H1 (cell line): ENCODE data around the gene LEMD1. TPM values are rescaled to one million over a fixed set of nuclear protein-coding genes. Genes with fewer than 3 reads are reported as not detected.

Source experiments
- CTCF ChIA-PET: fragments of 300-600 bp; sonication (Branson Sonifier 250); formaldehyde crosslinking; loops from one replicate; lab custom pipeline; 2021; ENCODE audit not compliant: partially characterized antibody; lab: Charles Lee
- POLR2A ChIA-PET: fragments of 300-600 bp; sonication (Branson Sonifier 250); formaldehyde crosslinking; loops from one replicate; lab custom pipeline; 2021; ENCODE audit warnings: inconsistent platforms; ENCODE audit not compliant: partially characterized antibody; lab: Charles Lee
- DNase-seq, 2 experiments: peaks; one replicate each; pipeline versions ENCODE4 v3.0.0 to v3.0.0-alpha.2; 2010 to 2022; ENCODE audit warnings: low spot score in 2 of 2, low read depth in 1 of 2, mixed read lengths in 1 of 2
- FAIRE-seq: peaks from 2 replicates; lab custom pipeline; 2011; peaks lifted over from hg19 to GRCh38; lab: Jason Lieb, UNC
- H2AFZ ChIP-seq: 2 replicates; pipeline ENCODE4 v1.8.1; 2012; ENCODE audit warnings: low read length, inconsistent platforms
- H2AK5ac ChIP-seq: 2 replicates; pipeline ENCODE4 v1.6.1; 2013; ENCODE audit warnings: low read depth, low read length
- H2BK120ac ChIP-seq: replicated peaks from 2 replicates; pipeline ENCODE3; 2013; ENCODE audit warnings: low read depth, low read length, inconsistent platforms
- H2BK12ac ChIP-seq: 2 replicates; pipeline ENCODE4 v1.6.1; 2013; ENCODE audit warnings: low read depth, low read length
- H2BK15ac ChIP-seq: 2 replicates; pipeline ENCODE4 v1.6.1; 2013; ENCODE audit warnings: low read length
- H2BK20ac ChIP-seq: 2 replicates; pipeline ENCODE4 v1.6.1; 2013; ENCODE audit warnings: low read length
- H2BK5ac ChIP-seq: 2 replicates; pipeline ENCODE4 v1.6.1; 2013; ENCODE audit warnings: low read depth, low read length
- H3K14ac ChIP-seq: 2 replicates; pipeline ENCODE4 v1.6.1; 2013; ENCODE audit warnings: inconsistent platforms; ENCODE audit not compliant: insufficient read length
- H3K18ac ChIP-seq: 2 replicates; pipeline ENCODE4 v1.6.1; 2013; ENCODE audit warnings: low read length; ENCODE audit errors: extremely low read depth
- H3K23ac ChIP-seq: 2 replicates; pipeline ENCODE4 v1.6.1; 2013; ENCODE audit warnings: inconsistent platforms; ENCODE audit not compliant: insufficient read length
- H3K23me2 ChIP-seq: 2 replicates; pipeline ENCODE4 v1.6.1; 2013; ENCODE audit warnings: low read depth, low read length
- H3K27ac ChIP-seq: 2 replicates; pipeline ENCODE4 v1.6.1; 2011; ENCODE audit warnings: low read depth, low read length, inconsistent platforms
- H3K27me3 ChIP-seq, 4 experiments: replicated peaks in 1 of 4; 1 replicate in 1 of 4; 2 replicates in 3 of 4; pipeline versions ENCODE4 v1.6.1 to v1.8.1; 2011 to 2013; ENCODE audit warnings: low read length in 3 of 4, mild to moderate bottlenecking in 3 of 4, inconsistent platforms in 2 of 4, mixed read lengths in 2 of 4, moderate library complexity in 1 of 4; ENCODE audit not compliant: control insufficient read depth in 3 of 4, insufficient read depth in 3 of 4; ENCODE audit errors: extremely low read depth in 1 of 4
- H3K36me3 ChIP-seq, 4 experiments: 2 replicates each; pipeline versions ENCODE4 v1.6.1 to v1.8.1; 2011 to 2013; ENCODE audit warnings: mild to moderate bottlenecking in 4 of 4, low read length in 3 of 4, moderate library complexity in 2 of 4, control low read depth in 1 of 4, inconsistent platforms in 1 of 4; ENCODE audit not compliant: insufficient read depth in 4 of 4, control insufficient read depth in 2 of 4
- H3K4ac ChIP-seq: replicated peaks from 2 replicates; pipeline ENCODE3; 2013; ENCODE audit warnings: low read length, low read depth, mixed read lengths, inconsistent platforms; ENCODE audit not compliant: insufficient read length
- H3K4me1 ChIP-seq, 4 experiments: replicated peaks in 1 of 4; 1 replicate in 1 of 4; 2 replicates in 3 of 4; pipeline versions ENCODE4 v1.6.1 to v1.8.1; 2011 to 2013; ENCODE audit warnings: low read length in 3 of 4, inconsistent platforms in 2 of 4, mixed read lengths in 1 of 4; ENCODE audit not compliant: insufficient read depth in 4 of 4, control insufficient read depth in 3 of 4
- H3K4me2 ChIP-seq, 2 experiments: 2 replicates each; pipeline versions ENCODE4 v1.6.1 to v1.8.1; 2011 to 2013; ENCODE audit warnings: low read depth in 2 of 2, low read length in 2 of 2, control low read depth in 1 of 2, inconsistent platforms in 1 of 2, mild to moderate bottlenecking in 1 of 2; ENCODE audit not compliant: insufficient read depth in 1 of 2
- H3K4me3 ChIP-seq, 4 experiments: fragments of 200-600, 300-600 bp in 1 of 4; sonication (generic), shearing (Covaris generic), sonication (Bioruptor Twin) in 1 of 4; 2 replicates each; pipeline versions ENCODE4 v1.5.1 to v1.8.1; 2011 to 2016; ENCODE audit warnings: low read length in 4 of 4, low read depth in 3 of 4, control low read depth in 2 of 4, inconsistent platforms in 2 of 4, mild to moderate bottlenecking in 2 of 4, mixed read lengths in 1 of 4, moderate library complexity in 1 of 4; ENCODE audit not compliant: insufficient read depth in 2 of 4; ENCODE audit errors: extremely low read depth in 1 of 4
- H3K56ac ChIP-seq: replicated peaks from 2 replicates; pipeline ENCODE3; 2013; ENCODE audit warnings: low read depth, mild to moderate bottlenecking, mixed read lengths, low read length, inconsistent platforms; ENCODE audit not compliant: insufficient read length
- H3K79me1 ChIP-seq: 2 replicates; pipeline ENCODE4 v1.6.1; 2013; ENCODE audit warnings: low read depth, low read length, control low read depth
- H3K79me2 ChIP-seq, 2 experiments: 2 replicates each; pipeline versions ENCODE4 v1.6.1 to v1.8.1; 2012 to 2013; ENCODE audit warnings: low read length in 2 of 2, mild to moderate bottlenecking in 2 of 2, inconsistent platforms in 1 of 2; ENCODE audit not compliant: insufficient read depth in 2 of 2, control insufficient read depth in 1 of 2
- H3K9ac ChIP-seq, 4 experiments: replicated peaks in 1 of 4; 1 replicate in 1 of 4; 2 replicates in 3 of 4; pipeline versions ENCODE4 v1.6.1 to v1.8.1; 2011 to 2013; ENCODE audit warnings: low read depth in 3 of 4, low read length in 3 of 4, control low read depth in 2 of 4, mild to moderate bottlenecking in 2 of 4, moderate library complexity in 2 of 4, inconsistent platforms in 1 of 4; ENCODE audit errors: extremely low read depth in 1 of 4
- H3K9me3 ChIP-seq, 2 experiments: 2 replicates each; pipeline versions ENCODE4 v1.6.1 to v1.8.1; 2012 to 2013; ENCODE audit warnings: mild to moderate bottlenecking in 2 of 2, moderate library complexity in 2 of 2, control low read depth in 1 of 2, inconsistent platforms in 1 of 2, low read depth in 1 of 2, low read length in 1 of 2, mixed read lengths in 1 of 2; ENCODE audit not compliant: insufficient read depth in 2 of 2
- H4K20me1 ChIP-seq, 2 experiments: replicated peaks in 1 of 2; 2 replicates each; pipeline versions ENCODE3 to v1.8.1; 2011 to 2013; ENCODE audit warnings: inconsistent platforms in 2 of 2, low read length in 2 of 2, mild to moderate bottlenecking in 1 of 2; ENCODE audit not compliant: insufficient read depth in 2 of 2, control insufficient read depth in 1 of 2
- H4K5ac ChIP-seq: 2 replicates; pipeline ENCODE4 v1.6.1; 2013; ENCODE audit warnings: low read length, low read depth, mixed read lengths, inconsistent platforms; ENCODE audit not compliant: insufficient read length
- H4K8ac ChIP-seq: 2 replicates; pipeline ENCODE4 v1.8.0; 2013; ENCODE audit warnings: mild to moderate bottlenecking, moderate library complexity, low read length, inconsistent platforms; ENCODE audit not compliant: insufficient read depth; ENCODE audit errors: extremely low read depth
- H4K91ac ChIP-seq: replicated peaks from 2 replicates; pipeline ENCODE3; 2013; ENCODE audit warnings: low read length, mixed read lengths, inconsistent platforms; ENCODE audit not compliant: insufficient read length
- CBX5 ChIP-seq: fragments of 300-800, 300-1000 bp; sonication (generic); IDR thresholded peaks from 2 replicates; pipeline ENCODE4 v1.7.1; 2016; ENCODE audit warnings: antibody characterized with exemption, low read length, low read depth
- CREB1 ChIP-seq: IDR thresholded peaks from 2 replicates; pipeline ENCODE4 v1.6.1; 2012; ENCODE audit warnings: inconsistent platforms
- CTBP2 ChIP-seq: IDR thresholded peaks from 2 replicates; pipeline ENCODE4 v1.7.0; 2011; ENCODE audit warnings: borderline replicate concordance, mild to moderate bottlenecking, moderate library complexity, mixed read lengths, low read length; ENCODE audit not compliant: insufficient read depth, insufficient read length
- KDM5A ChIP-seq: fragments of 200-600 bp; IDR thresholded peaks from 2 replicates; pipeline ENCODE4 v1.7.1; 2012; ENCODE audit warnings: mild to moderate bottlenecking, low read length, inconsistent platforms, mixed read lengths
- RAD21 ChIP-seq, 2 experiments: IDR thresholded peaks in 1 of 2; conservative IDR thresholded peaks in 1 of 2; 2 replicates each; pipeline ENCODE4 v1.6.1; 2011; ENCODE audit warnings: low read depth in 2 of 2, low read length in 2 of 2, improper control_type of control experiment in 1 of 2, inconsistent platforms in 1 of 2, mild to moderate bottlenecking in 1 of 2, moderate library complexity in 1 of 2
- RFX5 ChIP-seq: IDR thresholded peaks from 2 replicates; pipeline ENCODE4 v1.6.1; 2011; ENCODE audit warnings: low read depth, low read length, improper control_type of control experiment, borderline replicate concordance
- RXRA ChIP-seq: IDR thresholded peaks from 2 replicates; pipeline ENCODE4 v1.6.1; 2011; ENCODE audit warnings: low read depth, mild to moderate bottlenecking, low read length, moderate library complexity; ENCODE audit not compliant: insufficient read depth
- SIN3A ChIP-seq, 2 experiments: IDR thresholded peaks in 1 of 2; conservative IDR thresholded peaks in 1 of 2; 2 replicates each; pipeline ENCODE4 v1.6.1; 2011 to 2012; ENCODE audit warnings: low read length in 2 of 2, improper control_type of control experiment in 1 of 2, low read depth in 1 of 2, mild to moderate bottlenecking in 1 of 2
- SUZ12 ChIP-seq: fragments of 200-600 bp; sonication (generic); IDR thresholded peaks from 2 replicates; pipeline ENCODE4 v1.6.1; 2012; ENCODE audit warnings: mild to moderate bottlenecking, inconsistent platforms, low read length, moderate library complexity, mixed read lengths
- TAF1 ChIP-seq: IDR thresholded peaks from 2 replicates; pipeline ENCODE4 v1.6.1; 2011; ENCODE audit warnings: mild to moderate bottlenecking, low read depth, low read length
- ZNF274 ChIP-seq: IDR thresholded peaks from 2 replicates; pipeline ENCODE4 v1.7.0; 2012; ENCODE audit warnings: low read length, borderline replicate concordance; ENCODE audit errors: extremely low read depth
- WGBS, 2 experiments: shearing (Covaris generic) in 1 of 2; methylation state at CpG; one replicate each; pipeline versions ENCODE4 v1.1.6 to v1.1.7; 2013 to 2015; ENCODE audit warnings: low lambda C conversion rate in 2 of 2, mixed read lengths in 2 of 2, inconsistent platforms in 1 of 2, low coverage in 1 of 2, missing lambda C conversion rate in 1 of 2; ENCODE audit not compliant: insufficient replicate concordance in 2 of 2, insufficient coverage in 1 of 2, insufficient read length in 1 of 2; ENCODE audit errors: extremely low coverage in 1 of 2, missing lambda C conversion rate in 1 of 2; 5-methylcytosine and 5-hydroxymethylcytosine counted together
- polyA plus RNA-seq, 7 experiments: library from polyadenylated mRNA; depleted of rRNA in 3 of 7; stranded (reverse) in 5 of 7; unstranded in 2 of 7; fragments of >200 nt in 5 of 7; fragments of 200-250 nt in 2 of 7; gene quantifications; 1 replicate in 5 of 7; 2 replicates in 1 of 7; 4 replicates in 1 of 7; pipeline versions ENCODE4 v1.2.1 to v1.2.3, GENCODE V29; 2011 to 2013; ENCODE audit warnings: missing spikeins in 2 of 7, mixed read lengths in 2 of 7
- total RNA-seq: library from RNA; stranded (reverse); fragmentation: NEBNext Ultra II Directional; extraction: Animal tissue kit (Norgen Biotek cat#: 25700); gene quantifications from 2 replicates; pipeline ENCODE4 v1.2.1, GENCODE V29; 2021
- TF ChIP-seq, protein P1 (sequence below): IDR thresholded peaks from 2 replicates; pipeline ENCODE4 v1.6.1; 2012; ENCODE audit warnings: inconsistent platforms

LEMD1 gene
- total and polyA plus RNA-seq, 2 of the 8 experiments (the other 6 are each of a cell fraction or from before 2014, with no cell fraction given), result 10.0 to 10.5 TPM

GRCh38 chr1:205432116-205432515 is 10.3 kb upstream of the LEMD1 start:
- DNase-seq (no peak), FAIRE-seq (no peak)
- Histone ChIP-seq H2AFZ (no peak overlapping the region), H4K5ac (no peak overlapping the region), H3K36me3 (no peaks in the 10 kb centered on the region), H3K79me1 (no peaks in the 10 kb centered on the region; the same call in 1 of the 2 replicates), H3K18ac (no peak overlapping the region; the same call in 1 of the 2 replicates), H2BK12ac (peak overlapping the region; percentile 4; the same call in 1 of the 2 replicates), H3K4ac (no peak overlapping the region), H2AK5ac (no peak overlapping the region), H3K9me3 (no peaks in the 10 kb centered on the region), H3K23ac (no peak overlapping the region), H4K20me1 (peaks cover 0 to 2% of the 10 kb centered on the region in 2 experiments), H3K27ac (no peak overlapping the region), H3K4me3 (no peak overlapping the region), H3K27me3 (peaks cover 0 to 25% (median 13%) of the 10 kb centered on the region in 4 experiments; a peak in 6 of 7 replicates), H2BK120ac (no peak overlapping the region), H3K56ac (no peak overlapping the region), H3K14ac (no peak overlapping the region), H3K4me1 (peaks cover 2 to 7% (median 4%) of the 10 kb centered on the region in 4 experiments; a peak in 5 of 7 replicates), H4K8ac (no peak overlapping the region), H3K79me2 (no peaks in the 10 kb centered on the region), H3K23me2 (no peaks in the 10 kb centered on the region; the same call in 1 of the 2 replicates), H2BK15ac (no peak overlapping the region), H2BK20ac (no peak overlapping the region), H3K4me2 (no peak overlapping the region), H3K9ac (no peak overlapping the region), H4K91ac (no peak overlapping the region), H2BK5ac (no peak overlapping the region)
- ChIA-PET POLR2A (interaction anchor here (0.8 to 3.1 kb wide), 3 partner anchors 13 to 46 kb away, joined by 3 to 14 read pairs (median 3); partner anchors contain the start of gene BLACAT1), CTCF (interaction anchor here (1.4 to 21.5 kb wide), 12 partner anchors 15 to 92 kb away, joined by 4 to 479 read pairs (median 14); partner anchors contain the start of genes BLACAT1 and LEMD1)
- 76% methylated on average over 2 of the region's 2 CpGs; no CpG with 5 or more reads in 1 of the 2 experiments for WGBS, 2 experiments
- no peak for TF ChIP-seq SUZ12
- TF ChIP-seq CREB1, result no peak
- TF ChIP-seq CBX5, result no peak
- TF ChIP-seq CTBP2, result no peak
- TF ChIP-seq KDM5A, result no peak
- TF ChIP-seq TAF1, result no peak
- TF ChIP-seq, protein P1, sequence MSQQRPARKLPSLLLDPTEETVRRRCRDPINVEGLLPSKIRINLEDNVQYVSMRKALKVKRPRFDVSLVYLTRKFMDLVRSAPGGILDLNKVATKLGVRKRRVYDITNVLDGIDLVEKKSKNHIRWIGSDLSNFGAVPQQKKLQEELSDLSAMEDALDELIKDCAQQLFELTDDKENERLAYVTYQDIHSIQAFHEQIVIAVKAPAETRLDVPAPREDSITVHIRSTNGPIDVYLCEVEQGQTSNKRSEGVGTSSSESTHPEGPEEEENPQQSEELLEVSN, result no peak
- TF ChIP-seq RAD21 (IDR thresholded peaks at IDR 0.05 in 1 of 2, conservative IDR thresholded peaks at IDR 0.05 in 1 of 2; ENCODE audit: low read depth in 2 of 2, low read length in 2 of 2), result no peak
- no peak for TF ChIP-seq RXRA
- TF ChIP-seq RFX5, result no peak
- TF ChIP-seq ZNF274, result no peak
- TF ChIP-seq SIN3A (conservative IDR thresholded peaks at IDR 0.05 in 1 of 2, IDR thresholded peaks at IDR 0.05 in 1 of 2; ENCODE audit: low read depth in 1 of 2, low read length in 2 of 2), result no peak
